Stimulated activated memory B cell treated with anti-CD40 and anti-IgM and Interleukin-4, amounts not matched to agents 10 μg/mL and 1 μg/mL and 100 μg/mL, for 72 hours (primary cell): ENCODE measurements around the gene LMOD3.
A peak's percentile ranks its signal among the peaks of the same experiment; 100 is the strongest.

Source experiments
- ATAC-seq: fragments of 150-1000 bp; cut with Tn5 transposase; 2 replicates; pipeline ENCODE4 v1.10.0; 2021
- H3K27ac Mint-ChIP-seq: one replicate; pipeline ENCODE4 v1.8.0; 2022; ENCODE audit warnings: mild to moderate bottlenecking, mixed read lengths
- H3K27me3 Mint-ChIP-seq: one replicate; pipeline ENCODE4 v1.8.0; 2022; ENCODE audit warnings: mixed read lengths
- H3K36me3 Mint-ChIP-seq: one replicate; pipeline ENCODE4 v1.8.0; 2022; ENCODE audit warnings: mixed read lengths
- H3K4me1 Mint-ChIP-seq: one replicate; pipeline ENCODE4 v1.8.0; 2022; ENCODE audit warnings: mixed read lengths
- H3K4me3 Mint-ChIP-seq: one replicate; pipeline ENCODE4 v1.8.0; 2022; ENCODE audit warnings: mild to moderate bottlenecking, moderate library complexity, mixed read lengths
- H3K9me3 Mint-ChIP-seq: one replicate; pipeline ENCODE4 v1.8.0; 2022; ENCODE audit warnings: mixed read lengths

LMOD3 gene

DNA sequence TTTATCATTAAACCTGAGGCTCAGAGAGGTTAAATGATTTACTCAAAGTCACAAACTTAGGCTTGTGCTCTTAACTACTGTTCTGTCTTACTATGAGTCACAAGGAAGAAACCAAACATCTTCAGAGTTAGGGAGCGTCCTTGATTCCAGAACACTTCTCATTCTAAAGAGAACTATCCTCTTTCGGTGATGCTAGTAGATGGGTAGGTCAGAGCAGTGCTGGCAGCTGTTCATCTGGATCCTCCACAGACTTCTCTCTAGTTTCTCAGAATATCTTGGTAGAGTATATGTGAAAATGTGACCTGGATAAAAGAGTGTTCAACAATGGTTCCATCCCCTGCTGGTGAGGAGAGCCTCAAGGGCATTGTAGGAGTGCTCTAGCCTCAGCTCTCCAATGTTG, 34.3 kb downstream of the LMOD3 start:
- Mint-ChIP-seq H3K27ac (peak overlapping the region; percentile 87), H3K27me3 (no peaks in the 10 kb centered on the region), H3K9me3 (no peaks in the 10 kb centered on the region), H3K4me3 (peak overlapping the region; percentile 74), H3K4me1 (peaks cover 63% of the 10 kb centered on the region), H3K36me3 (peaks cover 23% of the 10 kb centered on the region)
- no peak for ATAC-seq

DNA sequence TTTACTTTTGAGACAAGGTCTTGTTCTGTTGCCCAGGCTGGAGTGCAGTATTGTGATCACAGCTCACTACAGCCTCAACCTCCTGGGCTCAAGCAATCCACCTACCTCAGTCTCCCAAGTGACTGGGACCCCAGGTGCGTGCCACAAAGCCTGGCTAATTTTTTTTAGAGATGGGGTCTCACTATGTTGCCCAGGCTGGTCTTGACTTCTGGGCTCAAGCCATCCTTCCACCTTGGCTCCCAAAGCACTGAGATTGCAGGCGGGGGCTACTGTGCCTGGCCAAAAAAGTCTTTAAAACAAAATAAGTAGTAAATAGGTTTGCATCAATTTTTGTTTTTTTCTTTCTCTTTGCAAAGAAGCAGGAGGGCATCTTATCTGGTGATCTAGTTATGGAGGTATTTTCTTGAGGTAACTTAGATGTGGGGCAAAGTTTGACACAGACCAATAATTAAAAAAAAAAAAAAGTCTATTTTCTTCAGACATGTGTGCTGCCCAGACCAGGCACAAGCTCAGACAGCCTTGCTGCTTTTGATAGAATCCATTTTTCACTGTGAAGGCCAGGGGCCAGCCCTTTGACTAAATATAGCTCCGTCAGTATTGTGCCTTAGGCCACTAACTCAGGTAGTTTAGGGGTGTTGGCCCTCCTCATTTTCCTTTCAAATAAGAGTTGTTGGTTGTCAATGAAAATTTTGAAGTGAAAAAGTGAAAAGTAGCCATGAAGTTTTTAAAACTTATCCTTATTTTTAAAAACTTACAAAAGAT, 35.2 kb downstream of the LMOD3 start:
- ATAC-seq, result no peak
- Mint-ChIP-seq H3K4me1 (peaks cover 66% of the 10 kb centered on the region), H3K27ac (peak overlapping the region; percentile 87), H3K4me3 (peak overlapping the region; percentile 55), H3K36me3 (peaks cover 23% of the 10 kb centered on the region), H3K27me3 (no peaks in the 10 kb centered on the region), H3K9me3 (no peaks in the 10 kb centered on the region)

DNA sequence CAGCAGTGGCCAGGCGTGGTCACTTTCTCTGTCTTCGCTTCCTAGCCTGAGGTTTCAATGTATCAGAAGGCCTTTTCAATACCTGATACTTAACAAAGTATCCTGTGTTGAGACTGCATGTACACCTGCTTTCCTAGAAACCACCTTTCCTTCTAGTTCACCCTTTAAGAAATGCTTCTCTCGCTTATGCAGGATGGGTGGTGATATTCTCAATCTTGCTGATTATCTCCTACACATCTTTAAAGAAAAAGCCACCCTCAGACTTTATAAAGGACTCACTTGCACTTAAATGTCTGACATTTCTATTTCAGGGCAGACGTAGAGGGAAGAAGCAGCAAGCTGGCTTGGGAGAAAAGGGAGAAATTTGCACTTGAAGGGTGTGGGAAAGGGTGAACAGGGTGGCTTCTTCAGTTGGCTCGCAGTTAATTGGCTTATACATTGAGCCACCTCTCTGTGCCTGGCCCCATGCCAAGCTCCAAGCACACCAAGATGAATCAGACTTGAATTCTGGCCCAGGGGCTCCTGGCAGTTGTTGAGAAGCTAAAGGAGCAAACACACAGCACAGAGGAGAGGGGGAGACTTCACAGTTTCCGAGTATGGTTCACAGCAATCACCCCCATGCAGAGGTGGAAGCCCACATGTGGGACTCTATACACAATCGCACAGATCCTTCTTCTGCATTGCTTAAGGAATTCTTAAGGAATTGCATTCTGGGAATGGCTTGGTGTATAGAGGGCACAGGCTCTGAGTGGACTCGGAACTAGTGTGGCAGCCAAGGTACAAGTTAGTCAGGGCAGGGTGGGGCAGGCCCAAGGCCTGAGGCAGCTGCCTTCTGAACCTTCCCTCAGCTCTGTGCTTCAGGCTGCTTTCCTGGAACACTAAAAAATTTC, 36.3 kb downstream of the LMOD3 start:
- peaks cover 66% of the 10 kb centered on the region for H3K4me1 Mint-ChIP-seq
- no peaks in the 10 kb centered on the region for H3K27me3 Mint-ChIP-seq
- peak overlapping the region; percentile 85 for H3K27ac Mint-ChIP-seq
- H3K4me3 Mint-ChIP-seq, result peak overlapping the region; percentile 98
- peaks cover 18% of the 10 kb centered on the region for H3K36me3 Mint-ChIP-seq
- ATAC-seq, result no peak
- no peaks in the 10 kb centered on the region for H3K9me3 Mint-ChIP-seq

DNA sequence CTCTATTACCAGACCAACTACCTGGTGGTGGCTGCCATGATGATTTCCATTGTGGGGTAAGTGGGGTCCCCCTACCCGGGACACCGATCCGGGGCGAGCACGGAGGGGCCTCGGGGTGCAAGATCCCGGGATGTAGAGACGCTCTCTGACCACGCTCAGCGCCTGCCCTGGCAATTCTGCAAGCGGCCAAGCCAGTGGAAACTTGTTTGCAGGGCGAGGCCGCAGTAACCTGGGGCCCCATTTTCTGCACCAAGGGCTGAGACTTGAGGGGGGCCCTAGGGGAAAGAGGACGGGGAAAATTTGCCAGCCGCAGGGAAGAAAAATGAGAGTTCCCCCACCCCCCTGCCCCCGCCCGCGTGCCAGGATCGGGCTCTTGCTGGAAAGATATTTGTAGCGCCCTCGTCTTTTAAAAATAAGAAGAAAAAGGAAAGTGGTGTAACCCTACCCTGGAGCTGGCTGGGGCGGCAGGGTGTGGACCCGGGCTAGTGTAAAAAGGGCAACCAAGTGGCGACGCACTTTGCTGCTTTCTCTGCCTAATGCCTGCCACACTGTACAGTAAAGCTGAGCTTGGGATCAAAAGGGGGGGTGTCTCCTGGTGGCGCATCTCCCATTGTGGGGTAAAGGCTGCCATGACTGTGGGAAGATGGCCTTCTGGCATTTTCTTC, 37.1 kb downstream of the LMOD3 start:
- peak overlapping the region; percentile 98 for H3K4me3 Mint-ChIP-seq
- H3K9me3 Mint-ChIP-seq, result no peaks in the 10 kb centered on the region
- ATAC-seq, result peak; percentile 18
- peak overlapping the region; percentile 85 for H3K27ac Mint-ChIP-seq
- peaks cover 61% of the 10 kb centered on the region for H3K4me1 Mint-ChIP-seq
- H3K36me3 Mint-ChIP-seq, result peaks cover 12% of the 10 kb centered on the region
- no peaks in the 10 kb centered on the region for H3K27me3 Mint-ChIP-seq

DNA sequence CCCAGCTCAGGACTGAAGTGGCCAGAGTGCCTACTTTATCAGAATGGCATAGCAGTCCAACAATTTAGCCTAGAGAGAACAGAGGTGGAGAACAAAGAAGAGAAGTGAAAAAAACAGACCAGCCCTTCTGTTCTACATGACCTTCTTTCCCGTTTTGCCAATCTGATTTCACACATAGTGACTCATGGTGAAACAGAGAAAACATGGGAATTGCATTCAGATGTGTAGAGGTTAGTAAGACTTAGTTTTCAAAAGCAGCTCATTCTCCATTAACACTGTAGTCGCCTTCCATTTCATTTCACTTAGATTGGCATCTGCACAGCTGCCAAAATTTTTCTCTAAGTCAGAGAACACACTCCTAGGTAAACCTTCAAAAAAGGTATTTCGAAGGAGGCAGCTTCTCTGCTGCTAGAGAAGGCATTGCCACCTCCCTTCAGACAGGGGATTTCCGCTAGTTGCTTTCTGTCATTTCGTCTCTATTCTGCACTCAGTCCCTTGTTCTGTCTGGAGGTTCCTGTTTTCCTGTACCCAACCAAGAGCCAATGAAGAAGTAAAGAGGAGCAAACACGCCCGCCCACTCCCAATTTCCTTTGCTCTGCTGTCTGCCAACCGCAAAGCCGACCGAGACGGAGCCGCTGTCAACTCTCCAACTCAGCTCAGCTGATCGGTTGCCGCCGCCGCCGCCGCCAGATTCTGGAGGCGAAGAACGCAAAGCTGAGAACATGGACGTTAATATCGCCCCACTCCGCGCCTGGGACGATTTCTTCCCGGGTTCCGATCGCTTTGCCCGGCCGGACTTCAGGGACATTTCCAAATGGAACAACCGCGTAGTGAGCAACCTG, 37.8 kb downstream of the LMOD3 start, which contains the start of gene ARL6IP5:
Gene ARL6IP5 (plus strand): TSS at position 612 of the 842 bp plus-strand sequence. CDS start 111 bp downstream, at position 723.
- peak within 1 kb of the TSS; percentile 98 for H3K4me3 Mint-ChIP-seq
- H3K9me3 Mint-ChIP-seq, result no peaks in the 10 kb centered on the region
- H3K27me3 Mint-ChIP-seq, result no peaks in the 10 kb centered on the region
- H3K27ac Mint-ChIP-seq, result peak within 1 kb of the TSS; percentile 85
- H3K4me1 Mint-ChIP-seq, result peaks cover 55% of the 10 kb centered on the region
- H3K36me3 Mint-ChIP-seq, result peaks cover 12% of the 10 kb centered on the region
- ATAC-seq, result peak; percentile 87

DNA sequence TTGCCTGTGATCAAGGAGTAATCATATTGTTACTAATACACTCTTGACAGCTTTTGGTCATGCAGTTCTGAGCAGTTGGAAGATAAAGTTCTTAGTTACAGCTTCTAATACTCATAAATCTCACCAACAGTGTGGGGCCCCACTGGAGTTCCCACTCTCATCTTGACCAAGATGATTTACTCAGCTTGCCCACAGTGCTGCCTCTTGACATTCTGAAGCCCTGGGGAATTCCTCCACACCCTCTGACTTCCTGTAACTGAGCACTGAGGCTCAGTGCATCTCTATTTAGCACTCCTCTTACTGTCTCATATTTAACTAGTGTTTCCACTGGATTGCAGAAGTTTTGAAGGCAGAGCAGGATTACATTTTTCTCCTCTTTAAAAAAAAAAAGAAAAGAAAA, 39.6 kb downstream of the LMOD3 start:
- peak; percentile 79 for ATAC-seq
- Mint-ChIP-seq H3K9me3 (no peaks in the 10 kb centered on the region), H3K27ac (peak overlapping the region; percentile 85), H3K4me1 (peaks cover 61% of the 10 kb centered on the region), H3K4me3 (peak overlapping the region; percentile 55), H3K36me3 (peaks cover 6% of the 10 kb centered on the region), H3K27me3 (no peaks in the 10 kb centered on the region)

DNA sequence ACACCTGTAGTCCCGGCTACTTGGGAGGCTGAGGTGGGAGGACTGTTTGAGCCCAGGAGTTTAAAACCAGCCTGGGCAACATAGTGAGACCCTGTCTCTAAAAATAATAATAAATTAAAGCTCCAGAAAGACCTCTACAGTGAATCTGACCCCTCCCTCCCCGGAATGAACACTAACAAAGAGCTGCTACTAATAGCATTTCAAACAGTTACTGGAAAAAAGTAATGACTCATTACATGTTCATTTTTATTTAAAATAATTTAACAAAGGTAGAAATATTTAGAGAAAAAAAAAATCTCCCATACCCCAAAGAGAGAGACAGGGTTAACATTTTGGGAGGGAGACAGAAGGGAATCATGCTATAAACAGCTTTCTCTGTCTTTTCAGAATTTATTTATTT, 40.0 kb downstream of the LMOD3 start:
- Mint-ChIP-seq H3K36me3 (peaks cover 6% of the 10 kb centered on the region), H3K4me1 (peaks cover 65% of the 10 kb centered on the region), H3K9me3 (no peaks in the 10 kb centered on the region), H3K27ac (peak overlapping the region; percentile 85), H3K27me3 (no peaks in the 10 kb centered on the region), H3K4me3 (peak overlapping the region; percentile 55)
- no peak for ATAC-seq

DNA sequence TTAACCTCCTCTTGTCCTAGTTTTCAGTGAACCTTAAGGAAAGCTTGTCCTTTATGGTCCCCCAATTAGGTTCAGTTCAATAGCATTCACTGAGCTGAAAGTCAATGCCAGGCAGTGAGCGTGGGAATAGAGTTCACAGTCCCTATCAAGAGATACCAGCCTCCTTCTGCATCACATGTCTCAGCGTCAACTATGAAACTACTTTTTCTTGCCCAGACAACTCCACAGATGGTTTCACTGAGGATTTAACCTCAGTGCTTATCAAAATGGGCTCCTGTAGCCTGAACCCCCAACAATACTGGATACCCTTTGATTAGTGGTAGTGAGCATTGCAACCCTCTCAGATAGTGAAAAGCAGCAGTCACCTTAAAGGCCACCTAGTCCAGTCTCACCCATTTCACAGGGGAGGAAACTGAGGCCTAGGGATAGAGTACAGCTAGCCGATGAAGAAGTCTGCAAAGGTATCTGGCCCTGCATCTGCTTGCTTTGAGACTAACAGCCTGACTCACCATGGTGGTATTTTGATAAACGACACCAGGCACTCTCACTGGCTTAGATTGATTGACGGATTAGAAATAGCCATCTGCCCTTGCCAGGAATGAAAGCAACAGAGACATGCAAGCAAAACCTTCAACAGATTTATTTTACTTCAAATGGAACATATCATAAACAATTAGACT, 40.7 kb downstream of the LMOD3 start:
- H3K4me3 Mint-ChIP-seq, result peak overlapping the region; percentile 31
- H3K9me3 Mint-ChIP-seq, result no peaks in the 10 kb centered on the region
- H3K27me3 Mint-ChIP-seq, result no peaks in the 10 kb centered on the region

DNA sequence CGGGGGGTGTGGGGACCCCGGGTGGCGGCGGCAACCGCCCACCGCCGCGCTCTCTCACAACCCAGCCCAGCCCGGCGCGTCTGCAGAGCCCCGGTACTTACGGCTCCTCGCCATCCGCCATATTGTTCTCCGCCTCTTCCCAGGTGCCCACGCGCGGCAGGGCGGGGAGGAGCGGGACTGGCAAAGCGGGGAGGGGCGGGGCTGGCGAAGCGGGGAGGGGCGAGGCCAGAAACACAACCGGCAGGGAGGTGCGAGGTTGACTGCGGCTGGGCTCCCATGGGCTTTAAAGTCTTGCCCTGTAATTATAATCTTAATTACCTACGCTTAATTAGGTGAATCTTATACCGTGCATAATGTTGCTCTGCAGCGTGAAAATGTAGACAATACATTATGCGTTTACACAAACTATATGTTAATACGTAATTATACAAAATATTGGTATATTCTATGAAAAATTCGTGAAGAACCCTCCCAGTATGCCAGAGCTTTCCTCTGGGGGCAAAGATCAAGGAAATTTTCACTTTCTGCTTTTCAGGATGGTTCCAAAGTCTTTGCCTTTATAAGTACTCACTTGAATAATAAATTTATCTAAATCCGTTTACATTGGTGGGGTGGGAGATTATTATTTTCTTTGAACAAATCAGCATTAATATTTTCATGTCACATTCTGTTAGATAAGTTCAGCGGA, 42.0 kb downstream of the LMOD3 start, which contains the start of gene UBA3:
Gene UBA3 (minus strand): TSS at position 133 of the 688 bp plus-strand sequence. CDS start 12 bp downstream, at position 121.
- Mint-ChIP-seq H3K4me1 (peaks cover 69% of the 10 kb centered on the region), H3K9me3 (no peaks in the 10 kb centered on the region), H3K27me3 (no peaks in the 10 kb centered on the region), H3K27ac (peak within 1 kb of the TSS; percentile 85), H3K36me3 (peaks cover 5% of the 10 kb centered on the region), H3K4me3 (peak within 1 kb of the TSS; percentile 80)
- peak; percentile 80 for ATAC-seq

More for the DNA sequence above, 40.7 kb downstream of the LMOD3 start:
- ATAC-seq, result no peak
- Mint-ChIP-seq H3K4me1 (peaks cover 72% of the 10 kb centered on the region), H3K27ac (peak overlapping the region; percentile 85), H3K36me3 (peaks cover 8% of the 10 kb centered on the region)

DNA sequence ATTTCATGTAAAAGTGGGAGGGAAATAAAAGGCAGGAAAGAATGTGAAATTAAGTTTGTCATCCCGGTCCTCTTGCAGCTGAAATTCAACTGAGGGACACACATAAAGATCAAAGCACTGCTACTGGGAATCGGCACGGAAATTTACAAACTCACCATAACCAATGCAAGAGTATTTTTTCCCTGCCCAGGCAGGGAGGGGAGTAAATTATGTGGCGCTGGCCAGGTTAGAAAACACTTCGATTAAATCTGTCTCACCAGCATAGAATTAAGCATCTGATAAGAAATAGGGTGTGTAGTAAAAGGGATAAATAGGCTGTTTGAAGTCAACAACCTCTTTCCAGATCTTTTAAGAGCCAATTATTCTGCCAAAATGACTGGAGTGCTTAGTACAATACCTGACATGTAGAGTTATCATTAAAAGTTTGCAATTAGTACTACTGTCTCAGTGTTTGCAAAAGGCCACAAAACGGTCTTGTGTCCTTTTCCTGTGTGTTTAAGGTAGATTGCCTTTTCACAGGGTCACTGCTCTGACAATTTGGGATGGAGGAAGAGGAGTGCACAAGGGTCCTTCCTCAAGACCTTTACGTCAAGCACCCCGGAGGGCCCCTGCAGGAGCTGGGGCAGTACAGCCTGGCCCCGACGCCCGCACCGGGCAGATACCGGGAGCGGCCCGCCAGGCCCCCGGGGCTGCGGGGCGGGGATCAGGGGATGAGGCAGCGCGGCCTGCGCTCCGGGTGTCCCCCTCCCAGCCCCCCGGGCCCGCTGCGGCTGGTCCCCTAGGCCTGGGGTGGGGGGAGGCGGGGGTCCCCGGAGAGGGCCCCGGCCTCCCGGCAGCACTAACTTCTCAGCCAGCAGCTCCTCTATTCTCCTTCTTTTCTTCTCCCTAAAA, 42.9 kb downstream of the LMOD3 start:
- H3K9me3 Mint-ChIP-seq, result no peaks in the 10 kb centered on the region
- H3K36me3 Mint-ChIP-seq, result peaks cover 5% of the 10 kb centered on the region
- peak overlapping the region; percentile 80 for H3K4me3 Mint-ChIP-seq
- ATAC-seq, result peak; percentile 46
- H3K4me1 Mint-ChIP-seq, result peaks cover 66% of the 10 kb centered on the region
- H3K27ac Mint-ChIP-seq, result peak overlapping the region; percentile 85
- no peaks in the 10 kb centered on the region for H3K27me3 Mint-ChIP-seq

DNA sequence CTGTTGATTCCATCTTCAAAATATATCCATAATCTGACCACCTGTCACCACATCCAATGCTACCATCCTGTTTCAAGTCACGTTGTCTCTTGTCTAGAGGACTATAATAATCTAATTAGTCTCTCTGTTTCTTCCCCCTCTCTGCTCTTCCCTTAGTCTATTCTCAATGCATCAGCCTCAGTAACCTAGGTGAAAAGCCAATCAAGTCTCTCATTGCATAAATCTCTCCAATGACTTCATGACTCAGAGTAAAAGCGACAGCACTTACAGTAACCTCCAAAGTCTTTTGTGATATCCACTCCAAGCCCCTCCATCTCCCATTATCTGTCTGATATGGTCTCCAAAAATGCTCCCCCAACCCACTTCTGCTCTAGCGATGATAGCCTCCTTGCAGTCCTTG, 49.5 kb downstream of the LMOD3 start:
- H3K27ac Mint-ChIP-seq, result peak overlapping the region; percentile 2
- no peaks in the 10 kb centered on the region for H3K27me3 Mint-ChIP-seq
- peaks cover 39% of the 10 kb centered on the region for H3K36me3 Mint-ChIP-seq
- no peaks in the 10 kb centered on the region for H3K9me3 Mint-ChIP-seq
- H3K4me1 Mint-ChIP-seq, result peaks cover 44% of the 10 kb centered on the region
- no peak overlapping the region for H3K4me3 Mint-ChIP-seq
- no peak for ATAC-seq

DNA sequence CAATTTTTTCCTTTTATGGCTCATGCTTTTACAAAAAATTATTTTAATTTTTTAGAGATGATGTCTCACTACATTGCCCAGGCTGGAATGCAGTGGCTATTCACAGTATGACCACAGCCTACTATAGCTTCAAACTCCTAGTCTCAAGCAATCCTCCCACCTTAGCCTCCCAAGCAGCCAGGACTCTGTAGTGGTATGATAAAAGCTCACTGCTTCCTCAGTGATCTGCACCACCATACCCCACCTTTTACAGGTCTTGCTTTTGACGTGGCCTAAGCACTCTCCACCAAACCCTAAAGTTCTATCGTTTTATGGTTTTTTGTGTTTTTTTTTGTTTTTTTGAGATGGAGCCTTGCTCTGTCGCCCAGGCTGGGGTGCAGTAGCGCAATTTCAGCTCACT, 56.3 kb downstream of the LMOD3 start:
- no peak for ATAC-seq
- H3K4me3 Mint-ChIP-seq, result no peak overlapping the region
- peaks cover 39% of the 10 kb centered on the region for H3K36me3 Mint-ChIP-seq
- H3K4me1 Mint-ChIP-seq, result peaks cover 13% of the 10 kb centered on the region
- no peaks in the 10 kb centered on the region for H3K27me3 Mint-ChIP-seq
- H3K27ac Mint-ChIP-seq, result peak overlapping the region; percentile 37
- H3K9me3 Mint-ChIP-seq, result no peaks in the 10 kb centered on the region
